GM18498 (cell line): ENCODE results near the gene AGPAT4.
"Not testable (repeated sequence)": the region's sequence is repeated elsewhere in the genome, so short reads cannot be mapped to it uniquely, and the experiment has no call there.

Experiments
- ATAC-seq: cut with Tn5 transposase; IDR thresholded peaks from one replicate; pipeline ENCODE4 v1.9.1; 2021; ENCODE audit warnings: mild to moderate bottlenecking, moderate library complexity; ENCODE audit not compliant: unreplicated experiment

AGPAT4 gene

GRCh38 chr6:161273752-161274487, at the start of gene AGPAT4:
TSS of gene AGPAT4 (minus strand) at chr6:161274061. CDS start at chr6:161232213, 41,848 bp downstream.
- peak; percentile 99 for ATAC-seq

GRCh38 chr6:161319231-161319630, 45.4 kb upstream of the AGPAT4 start:
- no peak for ATAC-seq

GRCh38 chr6:161318456-161318855, 44.6 kb upstream of the AGPAT4 start:
- ATAC-seq: no peak

- no peak for ATAC-seq
These were observed 42.7 kb upstream of the AGPAT4 start for GRCh38 chr6:161316531-161316930.

- ATAC-seq: not testable (repeated sequence)
These were observed 41.5 kb upstream of the AGPAT4 start for GRCh38 chr6:161315246-161315917.

GRCh38 chr6:161314541-161315245, 40.8 kb upstream of the AGPAT4 start:
- ATAC-seq: not testable (repeated sequence)

GRCh38 chr6:161313940-161314509, 40.2 kb upstream of the AGPAT4 start:
- ATAC-seq: no peak

GRCh38 chr6:161313475-161313874, 39.6 kb upstream of the AGPAT4 start:
- not testable (repeated sequence) for ATAC-seq

- ATAC-seq: not testable (repeated sequence)
These were observed 35.9 kb upstream of the AGPAT4 start for GRCh38 chr6:161309774-161310173.

- no peak for ATAC-seq
These were observed 34.3 kb upstream of the AGPAT4 start for GRCh38 chr6:161308075-161308655.

- no peak for ATAC-seq
These were observed 32.0 kb upstream of the AGPAT4 start for GRCh38 chr6:161305860-161306259.

- no peak for ATAC-seq
These were observed 29.9 kb upstream of the AGPAT4 start for GRCh38 chr6:161303628-161304340.

- ATAC-seq: no peak
These were observed 29.1 kb upstream of the AGPAT4 start for GRCh38 chr6:161302949-161303348.

GRCh38 chr6:161301338-161301737, 27.5 kb upstream of the AGPAT4 start:
- ATAC-seq: no peak

- ATAC-seq: no peak
These were observed 27.0 kb upstream of the AGPAT4 start for GRCh38 chr6:161300823-161301222.

- ATAC-seq: no peak
These were observed 25.9 kb upstream of the AGPAT4 start for GRCh38 chr6:161299726-161300125.

GRCh38 chr6:161295784-161296183, 21.9 kb upstream of the AGPAT4 start:
- no peak for ATAC-seq

GRCh38 chr6:161292650-161293281, 18.9 kb upstream of the AGPAT4 start:
- no peak for ATAC-seq

GRCh38 chr6:161292145-161292544, 18.3 kb upstream of the AGPAT4 start:
- ATAC-seq: no peak

- no peak for ATAC-seq
These were observed 16.9 kb upstream of the AGPAT4 start for GRCh38 chr6:161290751-161291150.
